Breast epithelium (tissue), 4 donors: Measurements from ENCODE around the gene PHF21A. TPM values are rescaled to one million over a fixed set of nuclear protein-coding genes. Genes with fewer than 3 reads are reported as not detected.

ENCODE experiments used
- DNase-seq, 2 donors: peaks; one replicate each; pipeline ENCODE4 v3.0.0-alpha.2; 2019; ENCODE audit warnings: low spot score in 2 of 2
- H3K27ac ChIP-seq, 2 donors: fragments of 200-600 bp; sonication (generic) in 1 of 2; one replicate each; pipeline ENCODE4 v1.5.1; 2016 to 2019; ENCODE audit warnings: mild to moderate bottlenecking in 1 of 2
- H3K27me3 ChIP-seq, 2 donors: fragments of 200-600 bp; sonication (generic) in 1 of 2; one replicate each; pipeline versions ENCODE4 v1.5.1 to v1.6.0; 2017 to 2019; ENCODE audit warnings: control low read depth in 1 of 2, mild to moderate bottlenecking in 1 of 2
- H3K36me3 ChIP-seq: fragments of 200-600 bp; one replicate; pipeline ENCODE4 v1.5.1; 2019
- H3K4me1 ChIP-seq, 2 donors: fragments of 200-600 bp; sonication (generic); one replicate each; pipeline ENCODE4 v1.5.1; 2016 to 2019; ENCODE audit warnings: control low read depth in 1 of 2
- H3K4me3 ChIP-seq, 3 donors: fragments of 200-600 bp; sonication (generic); 1 replicate in 2 of 3; 2 replicates in 1 of 3; pipeline ENCODE4 v1.5.1; 2016 to 2019; ENCODE audit warnings: mild to moderate bottlenecking in 3 of 3, moderate library complexity in 2 of 3
- H3K9me3 ChIP-seq, 2 donors: fragments of 200-600 bp; sonication (generic) in 1 of 2; one replicate each; pipeline ENCODE4 v1.5.1; 2016 to 2019; ENCODE audit warnings: control low read depth in 1 of 2
- POLR2A ChIP-seq: fragments of 450-650 bp; IDR thresholded peaks from one replicate; pipeline ENCODE4 v1.6.1; 2016; ENCODE audit warnings: antibody characterized with exemption, mild to moderate bottlenecking, moderate library complexity
- POLR2AphosphoS5 ChIP-seq, 3 donors: sonication (generic); formaldehyde crosslinking; IDR thresholded peaks; one replicate each; pipeline ENCODE4 v1.6.1; 2017; ENCODE audit warnings: antibody characterized with exemption in 3 of 3
- intact Hi-C: fragments of 100-400 bp; cut with DNase I; formaldehyde crosslinking; loops from one replicate; pipeline ENCODE4 v1.15.1; 2023; ENCODE audit warnings: low total_unique reads
- total RNA-seq, 3 donors: library from RNA; depleted of rRNA; stranded (reverse); fragments of >200 nt; gene quantifications; one replicate each; pipeline ENCODE4 v1.1.0, GENCODE V29; 2016
- TF ChIP-seq, protein P1 (sequence below), 3 donors: fragments of 450-650 bp; IDR thresholded peaks; one replicate each; pipeline ENCODE4 v1.5.1; 2016 to 2017; ENCODE audit warnings: antibody characterized with exemption in 3 of 3, mild to moderate bottlenecking in 3 of 3, moderate library complexity in 3 of 3

PHF21A gene
- total RNA-seq, 3 donors from 2014 or later: 23.4 to 70.8 (median 42.7) TPM

- no peaks in the 10 kb centered on the region for H3K9me3 ChIP-seq
- H3K27me3 ChIP-seq: no peaks in the 10 kb centered on the region
- no peak for TF ChIP-seq POLR2A
- TF ChIP-seq, protein P1, sequence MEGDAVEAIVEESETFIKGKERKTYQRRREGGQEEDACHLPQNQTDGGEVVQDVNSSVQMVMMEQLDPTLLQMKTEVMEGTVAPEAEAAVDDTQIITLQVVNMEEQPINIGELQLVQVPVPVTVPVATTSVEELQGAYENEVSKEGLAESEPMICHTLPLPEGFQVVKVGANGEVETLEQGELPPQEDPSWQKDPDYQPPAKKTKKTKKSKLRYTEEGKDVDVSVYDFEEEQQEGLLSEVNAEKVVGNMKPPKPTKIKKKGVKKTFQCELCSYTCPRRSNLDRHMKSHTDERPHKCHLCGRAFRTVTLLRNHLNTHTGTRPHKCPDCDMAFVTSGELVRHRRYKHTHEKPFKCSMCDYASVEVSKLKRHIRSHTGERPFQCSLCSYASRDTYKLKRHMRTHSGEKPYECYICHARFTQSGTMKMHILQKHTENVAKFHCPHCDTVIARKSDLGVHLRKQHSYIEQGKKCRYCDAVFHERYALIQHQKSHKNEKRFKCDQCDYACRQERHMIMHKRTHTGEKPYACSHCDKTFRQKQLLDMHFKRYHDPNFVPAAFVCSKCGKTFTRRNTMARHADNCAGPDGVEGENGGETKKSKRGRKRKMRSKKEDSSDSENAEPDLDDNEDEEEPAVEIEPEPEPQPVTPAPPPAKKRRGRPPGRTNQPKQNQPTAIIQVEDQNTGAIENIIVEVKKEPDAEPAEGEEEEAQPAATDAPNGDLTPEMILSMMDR (IDR thresholded peaks at IDR 0.05): no peak
- TF ChIP-seq POLR2AphosphoS5 (IDR thresholded peaks at IDR 0.05): no peak
- no peak overlapping the region for H3K27ac ChIP-seq
- H3K4me1 ChIP-seq: no peaks in the 10 kb centered on the region
- H3K36me3 ChIP-seq: no peaks in the 10 kb centered on the region
- intact Hi-C loops: no loop called here
- no peak for DNase-seq
- no peak overlapping the region for H3K4me3 ChIP-seq
Measured at GRCh38 chr11:46130286-46130940, 9.2 kb upstream of the PHF21A start.

- Histone ChIP-seq H3K4me3 (no peak overlapping the region), H3K36me3 (no peaks in the 10 kb centered on the region), H3K27ac (no peak overlapping the region), H3K27me3 (no peaks in the 10 kb centered on the region), H3K9me3 (no peaks in the 10 kb centered on the region), H3K4me1 (no peaks in the 10 kb centered on the region)
- TF ChIP-seq POLR2AphosphoS5 (IDR thresholded peaks at IDR 0.05): no peak
- intact Hi-C loops: no loop called here
- DNase-seq: no peak
Measured at GRCh38 chr11:46129133-46129532, 7.9 kb upstream of the PHF21A start.

GRCh38 chr11:46127150-46127638, 5.9 kb upstream of the PHF21A start:
- no peaks in the 10 kb centered on the region for H3K9me3 ChIP-seq
- no peak overlapping the region for H3K4me3 ChIP-seq
- no peaks in the 10 kb centered on the region for H3K4me1 ChIP-seq
- intact Hi-C loops: no loop called here
- H3K27me3 ChIP-seq: no peaks in the 10 kb centered on the region
- H3K36me3 ChIP-seq: no peaks in the 10 kb centered on the region
- no peak for DNase-seq
- H3K27ac ChIP-seq: no peak overlapping the region
- TF ChIP-seq POLR2AphosphoS5 (IDR thresholded peaks at IDR 0.05): no peak
- no peak for TF ChIP-seq POLR2A
- TF ChIP-seq, protein P1 (IDR thresholded peaks at IDR 0.05): no peak

GRCh38 chr11:46125284-46125683, 4.0 kb upstream of the PHF21A start:
- no peak overlapping the region for H3K27ac ChIP-seq
- no peak overlapping the region for H3K4me3 ChIP-seq
- H3K27me3 ChIP-seq: no peaks in the 10 kb centered on the region
- H3K4me1 ChIP-seq: no peaks in the 10 kb centered on the region
- H3K9me3 ChIP-seq: no peaks in the 10 kb centered on the region
- DNase-seq: no peak
- intact Hi-C loops: no loop called here
- no peak for TF ChIP-seq POLR2A
- TF ChIP-seq, protein P1 (IDR thresholded peaks at IDR 0.05): no peak
- H3K36me3 ChIP-seq: no peaks in the 10 kb centered on the region

GRCh38 chr11:46122945-46123715, 1.9 kb upstream of the PHF21A start:
- intact Hi-C loops: no loop called here
- Histone ChIP-seq H3K9me3 (no peaks in the 10 kb centered on the region), H3K27ac (no peak overlapping the region), H3K4me1 (no peaks in the 10 kb centered on the region), H3K4me3 (peak overlapping the region in 2 of 3 donors; percentile 73 to 79), H3K27me3 (no peaks in the 10 kb centered on the region), H3K36me3 (no peaks in the 10 kb centered on the region)
- DNase-seq: no peak
- TF ChIP-seq, protein P1 (IDR thresholded peaks at IDR 0.05): no peak
- no peak for TF ChIP-seq POLR2A
- TF ChIP-seq POLR2AphosphoS5 (IDR thresholded peaks at IDR 0.05): no peak
